Gastroesophageal sphincter (tissue), 4 donors: ENCODE measurements around the gene HNRNPA1. TPM values are rescaled to one million over a fixed set of nuclear protein-coding genes. Genes with fewer than 3 reads are reported as not detected.

Experiments
- ATAC-seq: fragments of 150-250 bp; one replicate; pipeline ENCODE4 v1.9.1; 2016; ENCODE audit warnings: mild to moderate bottlenecking, moderate library complexity
- H3K27ac ChIP-seq, 4 donors: fragments of 200-600 bp; sonication (generic) in 3 of 4; 1 replicate in 3 of 4; 2 replicates in 1 of 4; pipeline ENCODE4 v1.5.1; 2016 to 2019
- H3K27me3 ChIP-seq: fragments of 200-600 bp; sonication (generic); one replicate; pipeline ENCODE4 v1.5.1; 2019
- H3K36me3 ChIP-seq, 2 donors: fragments of 200-600 bp; sonication (generic); one replicate each; pipeline ENCODE4 v1.5.1; 2019; ENCODE audit warnings: control low read depth in 1 of 2
- H3K4me1 ChIP-seq, 3 donors: fragments of 200-600 bp; sonication (generic); 1 replicate in 2 of 3; 2 replicates in 1 of 3; pipeline ENCODE4 v1.5.1; 2016 to 2019; ENCODE audit warnings: control low read depth in 2 of 3
- H3K4me3 ChIP-seq, 2 donors: fragments of 200-600 bp; sonication (generic); one replicate each; pipeline ENCODE4 v1.5.1; 2019; ENCODE audit warnings: mild to moderate bottlenecking in 1 of 2, moderate library complexity in 1 of 2
- H3K9me3 ChIP-seq, 3 donors: fragments of 200-600 bp; sonication (generic); one replicate each; pipeline ENCODE4 v1.5.1; 2017 to 2019; ENCODE audit warnings: control low read depth in 2 of 3
- EP300 ChIP-seq: sonication (generic); formaldehyde crosslinking; IDR thresholded peaks from one replicate; pipeline ENCODE4 v1.6.1; 2017; ENCODE audit warnings: antibody characterized with exemption, mild to moderate bottlenecking
- POLR2A ChIP-seq, 2 donors: fragments of 450-650 bp; IDR thresholded peaks; one replicate each; pipeline ENCODE4 v1.6.1; 2017; ENCODE audit warnings: antibody characterized with exemption in 2 of 2, mild to moderate bottlenecking in 2 of 2, moderate library complexity in 1 of 2
- POLR2AphosphoS5 ChIP-seq: sonication (generic); formaldehyde crosslinking; IDR thresholded peaks from one replicate; pipeline ENCODE4 v1.6.1; 2017; ENCODE audit warnings: antibody characterized with exemption
- WGBS, 2 donors: methylation state at CpG; one replicate each; pipeline ENCODE4 v1.1.5; 2018; ENCODE audit warnings: low coverage in 1 of 2; 5-methylcytosine and 5-hydroxymethylcytosine counted together
- total RNA-seq, 4 donors: library from RNA; depleted of rRNA; stranded (reverse); fragments of >200 nt; gene quantifications; one replicate each; pipeline ENCODE4 v1.1.0, GENCODE V29; 2016
- TF ChIP-seq, protein P1 (sequence below), 4 experiments: fragments of 200-600 bp in 2 of 4; fragments of 450-650 bp in 2 of 4; sonication (generic) in 1 of 4; IDR thresholded peaks; one replicate each; pipeline ENCODE4 v1.5.1; 2017 to 2019; ENCODE audit warnings: antibody characterized with exemption in 4 of 4, mild to moderate bottlenecking in 2 of 4, moderate library complexity in 2 of 4

The HNRNPA1 gene
- total RNA-seq, 4 donors from 2014 or later, result 250 to 459 (median 349) TPM

GRCh38 chr12:54240129-54240528 is 40.4 kb upstream of the HNRNPA1 start:
- 69 to 73% methylated on average over 2 of the region's 2 CpGs for WGBS, 2 donors

DNA sequence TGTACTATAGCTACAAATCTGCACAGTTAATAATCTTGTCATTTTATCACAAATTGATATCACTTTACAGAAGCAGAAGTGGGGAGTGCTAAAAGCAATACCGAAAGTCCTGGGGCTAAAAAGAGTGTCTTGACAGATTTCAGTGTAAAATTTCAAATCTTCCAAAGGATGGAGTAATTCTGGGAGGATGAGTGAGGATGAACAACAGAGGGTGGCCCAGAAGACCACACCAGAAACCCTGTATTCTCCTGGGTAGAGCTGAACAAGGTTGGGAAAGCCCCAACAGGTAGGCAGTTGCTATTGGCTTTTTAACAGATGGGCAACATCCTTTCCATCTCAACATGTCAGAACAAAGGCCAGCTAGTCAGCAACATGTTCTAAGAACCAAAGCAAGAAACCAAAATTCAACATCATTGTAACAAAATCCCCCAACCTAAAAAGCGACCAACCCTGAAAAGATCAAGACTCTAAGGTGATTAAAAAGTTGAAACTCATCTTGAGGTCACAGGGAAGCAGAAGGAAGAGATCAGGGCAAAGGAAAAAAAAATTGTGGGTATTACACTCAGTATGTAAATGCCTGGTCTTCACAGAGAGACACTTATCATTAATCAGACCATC is 39.4 kb upstream of the HNRNPA1 start:
- Histone ChIP-seq H3K4me1 (no peaks in the 10 kb centered on the region), H3K36me3 (peaks cover 0 to 85% of the 10 kb centered on the region in 2 donors), H3K27ac (no peak overlapping the region), H3K9me3 (no peaks in the 10 kb centered on the region), H3K27me3 (no peaks in the 10 kb centered on the region), H3K4me3 (no peak overlapping the region)
- WGBS, 2 donors, result 96 to 100% methylated on average over 2 of the region's 2 CpGs
- no peak for ATAC-seq
- no peak for TF ChIP-seq EP300
- TF ChIP-seq, protein P1, sequence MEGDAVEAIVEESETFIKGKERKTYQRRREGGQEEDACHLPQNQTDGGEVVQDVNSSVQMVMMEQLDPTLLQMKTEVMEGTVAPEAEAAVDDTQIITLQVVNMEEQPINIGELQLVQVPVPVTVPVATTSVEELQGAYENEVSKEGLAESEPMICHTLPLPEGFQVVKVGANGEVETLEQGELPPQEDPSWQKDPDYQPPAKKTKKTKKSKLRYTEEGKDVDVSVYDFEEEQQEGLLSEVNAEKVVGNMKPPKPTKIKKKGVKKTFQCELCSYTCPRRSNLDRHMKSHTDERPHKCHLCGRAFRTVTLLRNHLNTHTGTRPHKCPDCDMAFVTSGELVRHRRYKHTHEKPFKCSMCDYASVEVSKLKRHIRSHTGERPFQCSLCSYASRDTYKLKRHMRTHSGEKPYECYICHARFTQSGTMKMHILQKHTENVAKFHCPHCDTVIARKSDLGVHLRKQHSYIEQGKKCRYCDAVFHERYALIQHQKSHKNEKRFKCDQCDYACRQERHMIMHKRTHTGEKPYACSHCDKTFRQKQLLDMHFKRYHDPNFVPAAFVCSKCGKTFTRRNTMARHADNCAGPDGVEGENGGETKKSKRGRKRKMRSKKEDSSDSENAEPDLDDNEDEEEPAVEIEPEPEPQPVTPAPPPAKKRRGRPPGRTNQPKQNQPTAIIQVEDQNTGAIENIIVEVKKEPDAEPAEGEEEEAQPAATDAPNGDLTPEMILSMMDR (IDR thresholded peaks at IDR 0.05), result no peak
- no peak for TF ChIP-seq POLR2A (IDR thresholded peaks at IDR 0.05)
- no peak for TF ChIP-seq POLR2AphosphoS5

More at GRCh38 chr12:54240129-54240528, 40.4 kb upstream of the HNRNPA1 start:
- Histone ChIP-seq H3K4me3 (no peak overlapping the region), H3K4me1 (no peaks in the 10 kb centered on the region), H3K9me3 (no peaks in the 10 kb centered on the region), H3K27ac (no peak overlapping the region), H3K27me3 (no peaks in the 10 kb centered on the region), H3K36me3 (peaks cover 0 to 83% of the 10 kb centered on the region in 2 donors)
- ATAC-seq, result no peak
- no peak for TF ChIP-seq POLR2AphosphoS5
- TF ChIP-seq EP300, result no peak
- TF ChIP-seq POLR2A (IDR thresholded peaks at IDR 0.05), result no peak
- TF ChIP-seq, protein P1 (IDR thresholded peaks at IDR 0.05), result no peak

GRCh38 chr12:54246011-54246641 is 34.4 kb upstream of the HNRNPA1 start:
- Histone ChIP-seq H3K9me3 (no peaks in the 10 kb centered on the region), H3K27ac (no peak overlapping the region), H3K4me1 (peaks cover 0 to 22% (median 0%) of the 10 kb centered on the region in 3 donors), H3K27me3 (no peaks in the 10 kb centered on the region), H3K36me3 (peaks cover 0 to 93% of the 10 kb centered on the region in 2 donors), H3K4me3 (no peak overlapping the region)
- TF ChIP-seq EP300 (no peak), POLR2AphosphoS5 (no peak)
- no peak for ATAC-seq
- 61 to 67% methylated on average over 3 to 6 of the region's 6 CpGs for WGBS, 2 donors

DNA sequence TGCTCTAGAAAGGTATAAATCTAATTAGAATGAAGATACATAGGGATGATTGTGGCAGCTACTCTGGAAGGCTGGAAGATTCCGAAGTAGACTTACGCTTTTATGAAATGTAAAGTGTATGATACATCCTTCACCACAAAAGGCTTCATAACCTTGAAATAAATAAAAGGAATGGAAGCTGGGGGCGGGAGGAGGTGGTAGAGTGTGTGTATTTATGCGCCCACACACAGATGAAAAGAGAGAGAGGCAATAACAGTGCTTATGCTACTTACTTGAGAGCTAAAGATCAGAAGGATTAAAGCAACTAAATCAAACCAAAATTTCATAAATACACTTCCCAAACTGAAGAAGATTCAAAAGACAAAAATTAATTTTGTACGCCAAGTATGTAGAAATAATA is 31.0 kb upstream of the HNRNPA1 start:
- TF ChIP-seq POLR2AphosphoS5 (no peak), EP300 (no peak), POLR2A (IDR thresholded peaks at IDR 0.05) (no peak)
- TF ChIP-seq, protein P1 (IDR thresholded peaks at IDR 0.05), result no peak
- Histone ChIP-seq H3K4me1 (peaks cover 0 to 36% (median 0%) of the 10 kb centered on the region in 3 donors), H3K36me3 (peaks cover 0 to 79% of the 10 kb centered on the region in 2 donors), H3K9me3 (no peaks in the 10 kb centered on the region), H3K27ac (peak overlapping the region in 1 of 4 donors; percentile 48), H3K27me3 (no peaks in the 10 kb centered on the region), H3K4me3 (no peak overlapping the region)
- WGBS, 2 donors, result 92% methylated on average over 2 to 5 of the region's 5 CpGs
- no peak for ATAC-seq

DNA sequence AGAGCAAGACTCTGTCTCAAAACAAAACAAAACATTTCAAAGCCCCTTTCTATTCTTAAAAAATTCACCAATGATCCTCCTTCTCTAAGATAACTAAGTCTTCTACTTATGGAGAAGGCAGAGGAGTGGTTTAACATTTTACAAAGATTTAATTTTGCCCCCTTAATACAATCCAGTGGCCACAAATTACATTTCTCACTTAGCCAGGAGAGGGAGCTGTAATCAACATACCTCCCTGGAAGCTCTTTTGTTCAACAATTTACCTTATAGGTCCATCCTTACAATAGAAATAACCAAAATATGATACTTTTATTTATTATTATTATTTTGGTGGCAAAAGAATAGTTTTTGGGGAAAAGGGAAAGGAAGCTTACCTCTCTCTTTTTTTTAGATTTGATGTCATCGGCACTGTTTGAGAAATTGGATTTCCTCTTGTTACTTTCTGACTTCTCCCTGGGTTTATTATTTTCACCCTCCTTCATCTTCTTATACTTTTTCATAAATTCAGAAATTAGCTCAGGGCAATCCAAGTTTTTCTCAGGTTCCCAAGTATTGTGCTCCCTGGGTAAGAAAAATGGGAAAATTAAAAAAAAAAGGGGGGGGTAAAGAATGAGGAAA is 28.8 kb upstream of the HNRNPA1 start:
- no peak for ATAC-seq
- H3K9me3 ChIP-seq, result no peaks in the 10 kb centered on the region
- no peak overlapping the region for H3K4me3 ChIP-seq
- H3K27ac ChIP-seq, result peak overlapping the region in 1 of 4 donors; percentile 35
- H3K36me3 ChIP-seq, result peaks cover 0 to 81% of the 10 kb centered on the region in 2 donors
- TF ChIP-seq POLR2AphosphoS5 (no peak), POLR2A (IDR thresholded peaks at IDR 0.05) (no peak), EP300 (no peak)
- TF ChIP-seq, protein P1 (IDR thresholded peaks at IDR 0.05), result peak; percentile 52 to 70 (median 63)
- H3K4me1 ChIP-seq, result peaks cover 0 to 44% (median 0%) of the 10 kb centered on the region in 3 donors
- no peaks in the 10 kb centered on the region for H3K27me3 ChIP-seq
- 78 to 85% methylated on average over 1 of the region's 1 CpG for WGBS, 2 donors
